ENCODE measurements around the gene KDM5B.

GRCh38 chr1:202701200-202701599 is 107.0 kb downstream of the KDM5B start:
- TF ChIP-seq CTCF (IDR thresholded peaks at IDR 0.05; ENCODE audit: poor library complexity) = no peak
- no peak for TF ChIP-seq EZH2 (IDR thresholded peaks at IDR 0.05; ENCODE audit: borderline replicate concordance)
- no peak for TF ChIP-seq EZH2phosphoT487 (IDR thresholded peaks at IDR 0.05; ENCODE audit: low read depth, severe bottlenecking, unreplicated experiment)

All from hepatocyte (in vitro differentiated cells).